ENCODE measurements around the gene PRM2. TPM values are rescaled to one million over a fixed set of nuclear protein-coding genes. Genes with fewer than 3 reads are reported as not detected.

PRM2 gene
- total and polyA plus RNA-seq, 2 donors (not counting 3 experiments of a cell fraction or from before 2014, with no cell fraction given), result not detected

- H3K9ac ChIP-seq (replicated peaks; ENCODE audit: extremely low read depth, insufficient read depth, low read length), result no peak overlapping the region
- no peak for DNase-seq (ENCODE audit: low read depth, low spot score)
- BruUV-seq (replicated peaks), result no TSS peak
Observed at GRCh38 chr16:11253009-11253994, 23.0 kb downstream of the PRM2 start.

More at GRCh38 chr16:11253009-11253994, 23.0 kb downstream of the PRM2 start:
- no peak overlapping the region for H3K4me3 ChIP-seq (replicated peaks in 1 of 3; ENCODE audit: insufficient read depth in 1 of 3, low read depth in 1 of 3, low read length in 3 of 3)
- no peaks in the 10 kb centered on the region for H4K20me1 ChIP-seq (replicated peaks; ENCODE audit: control insufficient read depth, extremely low read depth, insufficient read depth, low read length)
- no peak overlapping the region for H3K4me2 ChIP-seq (ENCODE audit: insufficient read depth, low read length)
- FAIRE-seq, result no peak
- no peaks in the 10 kb centered on the region for H3K79me2 ChIP-seq (ENCODE audit: control insufficient read depth, insufficient read depth, low read length)
- no peak overlapping the region for H3K27ac ChIP-seq (ENCODE audit: insufficient read depth, low read depth, low read length)
- peaks cover 10% of the 10 kb centered on the region for H3K4me1 ChIP-seq (ENCODE audit: control insufficient read depth, extremely low read depth, insufficient read depth, low read length)
- intact Hi-C loops (cut with micrococcal nuclease) (loop anchor here (10.0 kb wide), 1 partner anchor 61 kb away; no protein-coding TSS in a partner anchor), dilution Hi-C loops (cut with MboI; ENCODE audit: extremely low pct_ligation_motif_present, low sequenced_read_pairs) (no loop called here)
- TF ChIP-seq GATA2 (IDR thresholded peaks at IDR 0.05; ENCODE audit: insufficient read depth, insufficient read length, low read depth, low read length), result no peak
- no peak for TF ChIP-seq FOS (IDR thresholded peaks at IDR 0.05; ENCODE audit: borderline replicate concordance, insufficient read depth, low read length)
- TF ChIP-seq CTCF (IDR thresholded peaks at IDR 0.05; ENCODE audit: extremely low read depth in 1 of 2, insufficient read depth in 1 of 2, low read depth in 1 of 2, low read length in 2 of 2), result no peak
- TF ChIP-seq EZH2 (IDR thresholded peaks at IDR 0.05; ENCODE audit: borderline replicate concordance, low read depth, low read length, severe bottlenecking), result no peak
- TF ChIP-seq, protein P1, sequence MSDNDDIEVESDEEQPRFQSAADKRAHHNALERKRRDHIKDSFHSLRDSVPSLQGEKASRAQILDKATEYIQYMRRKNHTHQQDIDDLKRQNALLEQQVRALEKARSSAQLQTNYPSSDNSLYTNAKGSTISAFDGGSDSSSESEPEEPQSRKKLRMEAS (IDR thresholded peaks at IDR 0.05; ENCODE audit: insufficient read depth, insufficient read length), result no peak
- no peak for TF ChIP-seq JUN (IDR thresholded peaks at IDR 0.05; ENCODE audit: borderline replicate concordance, insufficient read depth, insufficient read length, low read depth)
- TF ChIP-seq POLR2AphosphoS5 (IDR thresholded peaks at IDR 0.05; ENCODE audit: insufficient read depth, low read depth, low read length), result no peak
- TF ChIP-seq POLR2A (IDR thresholded peaks at IDR 0.05; ENCODE audit: low read depth, low read length), result no peak
- no peak for TF ChIP-seq MYC (IDR thresholded peaks at IDR 0.05; ENCODE audit: low read depth, low read length)
- ChIA-PET CTCF (interaction anchor here (1.0 to 8.3 kb wide), 4 partner anchors 12 to 290 kb away, joined by 3 to 347 read pairs (median 3); no protein-coding TSS in a partner anchor), POLR2A (no interaction called here)
- no peaks in the 10 kb centered on the region for H3K9me1 ChIP-seq (replicated peaks; ENCODE audit: control insufficient read depth, extremely low read depth, insufficient read depth, low read length)
- H3K9me3 ChIP-seq (replicated peaks; ENCODE audit: control insufficient read depth, insufficient read depth, low read length), result no peaks in the 10 kb centered on the region
- H2AFZ ChIP-seq (ENCODE audit: low read depth, low read length), result no peak overlapping the region
- peaks cover 0 to 1% of the 10 kb centered on the region in 2 experiments for H3K27me3 ChIP-seq (ENCODE audit: control insufficient read depth in 2 of 2, insufficient read depth in 2 of 2, low read length in 2 of 2)
- H3K36me3 ChIP-seq (ENCODE audit: control insufficient read depth in 2 of 2, extremely low read depth in 1 of 2, insufficient read depth in 2 of 2, low read length in 2 of 2), result no peaks in the 10 kb centered on the region

Data from endothelial cell of umbilical vein (primary cell).